ENCODE measurements around the gene VASH2. TPM values are rescaled to one million over a fixed set of nuclear protein-coding genes. Genes with fewer than 3 reads are reported as not detected.
"Not testable (repeated sequence)": the region's sequence is repeated elsewhere in the genome, so short reads cannot be mapped to it uniquely, and the experiment has no call there.

Gene VASH2
- total RNA-seq, 1 donor from 2014 or later: not detected

- Histone ChIP-seq H3K4me3 (ENCODE audit: low read depth, low read length) (no peak overlapping the region), H3K36me3 (ENCODE audit: control insufficient read depth, insufficient read depth, low read length) (no peaks in the 10 kb centered on the region), H3K27me3 (ENCODE audit: control insufficient read depth, insufficient read depth, low read length) (no peaks in the 10 kb centered on the region)
- DNase-seq (ENCODE audit: low read depth): no peak
- no peak for FAIRE-seq
- TF ChIP-seq, protein P1, sequence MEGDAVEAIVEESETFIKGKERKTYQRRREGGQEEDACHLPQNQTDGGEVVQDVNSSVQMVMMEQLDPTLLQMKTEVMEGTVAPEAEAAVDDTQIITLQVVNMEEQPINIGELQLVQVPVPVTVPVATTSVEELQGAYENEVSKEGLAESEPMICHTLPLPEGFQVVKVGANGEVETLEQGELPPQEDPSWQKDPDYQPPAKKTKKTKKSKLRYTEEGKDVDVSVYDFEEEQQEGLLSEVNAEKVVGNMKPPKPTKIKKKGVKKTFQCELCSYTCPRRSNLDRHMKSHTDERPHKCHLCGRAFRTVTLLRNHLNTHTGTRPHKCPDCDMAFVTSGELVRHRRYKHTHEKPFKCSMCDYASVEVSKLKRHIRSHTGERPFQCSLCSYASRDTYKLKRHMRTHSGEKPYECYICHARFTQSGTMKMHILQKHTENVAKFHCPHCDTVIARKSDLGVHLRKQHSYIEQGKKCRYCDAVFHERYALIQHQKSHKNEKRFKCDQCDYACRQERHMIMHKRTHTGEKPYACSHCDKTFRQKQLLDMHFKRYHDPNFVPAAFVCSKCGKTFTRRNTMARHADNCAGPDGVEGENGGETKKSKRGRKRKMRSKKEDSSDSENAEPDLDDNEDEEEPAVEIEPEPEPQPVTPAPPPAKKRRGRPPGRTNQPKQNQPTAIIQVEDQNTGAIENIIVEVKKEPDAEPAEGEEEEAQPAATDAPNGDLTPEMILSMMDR (IDR thresholded peaks at IDR 0.05; ENCODE audit: insufficient read depth, low read length, severe bottlenecking): no peak
Observed at GRCh38 chr1:212909652-212910063, 40.7 kb upstream of the VASH2 start.

- H3K27me3 ChIP-seq (ENCODE audit: control insufficient read depth, insufficient read depth, low read length); H3K4me3 ChIP-seq (ENCODE audit: low read depth, low read length); DNase-seq (ENCODE audit: low read depth); FAIRE-seq; H3K36me3 ChIP-seq (ENCODE audit: control insufficient read depth, insufficient read depth, low read length): not testable (repeated sequence)
Observed at GRCh38 chr1:212910213-212910612, 40.1 kb upstream of the VASH2 start.

DNA sequence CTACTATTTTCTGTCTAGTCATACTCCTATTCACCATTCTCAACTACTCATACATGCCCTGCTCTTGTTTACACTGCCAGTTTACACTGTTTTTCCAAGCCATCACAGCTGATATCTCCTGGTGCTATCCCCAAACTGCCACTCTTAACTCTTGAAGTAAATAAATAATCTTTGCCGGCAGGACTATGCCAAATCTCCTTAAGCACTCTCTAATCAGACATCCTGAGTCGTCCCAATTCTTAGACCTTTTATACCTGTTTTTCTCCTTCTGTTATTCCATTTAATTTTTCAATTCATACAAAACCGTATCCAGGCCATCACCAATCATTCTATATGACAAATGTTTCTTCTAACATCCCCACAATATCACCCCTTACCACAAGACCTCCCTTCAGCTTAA, 36.7 kb upstream of the VASH2 start:
- DNase-seq (ENCODE audit: low read depth); H3K36me3 ChIP-seq (ENCODE audit: control insufficient read depth, insufficient read depth, low read length); FAIRE-seq; H3K4me3 ChIP-seq (ENCODE audit: low read depth, low read length); H3K27me3 ChIP-seq (ENCODE audit: control insufficient read depth, insufficient read depth, low read length): not testable (repeated sequence)

DNA sequence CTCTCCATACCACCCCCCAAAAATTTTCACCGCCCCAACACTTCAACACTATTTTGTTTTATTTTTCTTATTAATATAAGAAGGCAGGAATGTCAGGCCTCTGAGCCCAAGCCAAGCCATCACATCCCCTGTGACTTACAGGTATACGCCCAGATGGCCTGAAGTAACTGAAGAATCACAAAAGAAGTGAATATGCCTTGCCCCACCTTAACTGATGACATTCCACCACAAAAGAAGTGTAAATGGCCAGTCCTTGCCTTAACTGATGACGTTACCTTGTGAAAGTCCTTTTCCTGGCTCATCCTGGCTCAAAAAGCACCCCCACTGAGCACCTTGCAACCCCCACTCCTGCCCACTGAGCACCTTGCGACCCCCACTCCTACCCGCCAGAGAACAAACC, 36.2 kb upstream of the VASH2 start:
- not testable (repeated sequence) for H3K27me3 ChIP-seq (ENCODE audit: control insufficient read depth, insufficient read depth, low read length); DNase-seq (ENCODE audit: low read depth); H3K36me3 ChIP-seq (ENCODE audit: control insufficient read depth, insufficient read depth, low read length); FAIRE-seq; H3K4me3 ChIP-seq (ENCODE audit: low read depth, low read length)

- TF ChIP-seq, protein P1 (IDR thresholded peaks at IDR 0.05; ENCODE audit: insufficient read depth, low read length, severe bottlenecking): no peak
- FAIRE-seq (no peak), DNase-seq (ENCODE audit: low read depth) (no peak)
- Histone ChIP-seq H3K27me3 (ENCODE audit: control insufficient read depth, insufficient read depth, low read length) (no peaks in the 10 kb centered on the region), H3K36me3 (ENCODE audit: control insufficient read depth, insufficient read depth, low read length) (no peaks in the 10 kb centered on the region), H3K4me3 (ENCODE audit: low read depth, low read length) (no peak overlapping the region)
Observed at GRCh38 chr1:212914789-212915188, 35.6 kb upstream of the VASH2 start.

- Histone ChIP-seq H3K27me3 (ENCODE audit: control insufficient read depth, insufficient read depth, low read length) (no peaks in the 10 kb centered on the region), H3K36me3 (ENCODE audit: control insufficient read depth, insufficient read depth, low read length) (no peaks in the 10 kb centered on the region), H3K4me3 (ENCODE audit: low read depth, low read length) (no peak overlapping the region)
- TF ChIP-seq, protein P1 (IDR thresholded peaks at IDR 0.05; ENCODE audit: insufficient read depth, low read length, severe bottlenecking): no peak
- no peak for FAIRE-seq
- DNase-seq (ENCODE audit: low read depth): no peak
Observed at GRCh38 chr1:212915245-212916091, 34.9 kb upstream of the VASH2 start.

- TF ChIP-seq, protein P1 (IDR thresholded peaks at IDR 0.05; ENCODE audit: insufficient read depth, low read length, severe bottlenecking): no peak
- Histone ChIP-seq H3K4me3 (ENCODE audit: low read depth, low read length) (no peak overlapping the region), H3K27me3 (ENCODE audit: control insufficient read depth, insufficient read depth, low read length) (no peaks in the 10 kb centered on the region), H3K36me3 (ENCODE audit: control insufficient read depth, insufficient read depth, low read length) (no peaks in the 10 kb centered on the region)
- peak; percentile 16 for DNase-seq (ENCODE audit: low read depth)
- FAIRE-seq: no peak
Observed at GRCh38 chr1:212916481-212917133, 33.7 kb upstream of the VASH2 start.
